Body of pancreas (tissue), 4 donors: ENCODE results near the gene PACRG. TPM values are rescaled to one million over a fixed set of nuclear protein-coding genes. Genes with fewer than 3 reads are reported as not detected.

Experiments
- ATAC-seq: fragments of 150-250 bp; one replicate; pipeline ENCODE4 v1.9.1; 2016
- DNase-seq, 4 donors: peaks; one replicate each; pipeline ENCODE4 v3.0.0-alpha.2; 2019
- H3K27ac ChIP-seq, 4 donors: fragments of 200-600 bp; sonication (generic); 1 replicate in 3 of 4; 2 replicates in 1 of 4; pipeline versions ENCODE4 v1.5.1 to v1.6.1; 2016 to 2019; ENCODE audit warnings: mild to moderate bottlenecking in 1 of 4, mixed read lengths in 1 of 4, moderate library complexity in 1 of 4
- H3K27me3 ChIP-seq, 2 donors: fragments of 200-600 bp; sonication (generic); one replicate each; pipeline ENCODE4 v1.6.0; 2016; ENCODE audit warnings: mild to moderate bottlenecking in 1 of 2
- H3K36me3 ChIP-seq, 2 donors: fragments of 200-600 bp; sonication (generic); replicated peaks in 1 of 2; 2 replicates each; pipeline ENCODE4 v1.5.1; 2016; ENCODE audit warnings: low read depth in 2 of 2; ENCODE audit not compliant: insufficient read depth in 1 of 2
- H3K4me1 ChIP-seq: fragments of 200-600 bp; sonication (generic); one replicate; pipeline ENCODE4 v1.6.0; 2016
- H3K4me3 ChIP-seq, 2 donors: fragments of 200-600 bp; sonication (generic); 1 replicate in 1 of 2; 2 replicates in 1 of 2; pipeline ENCODE4 v1.5.1; 2016 to 2019
- H3K9me3 ChIP-seq, 3 donors: fragments of 200-600 bp; sonication (generic); 1 replicate in 2 of 3; 2 replicates in 1 of 3; pipeline ENCODE4 v1.5.1; 2016
- CTCF ChIP-seq, 7 experiments: fragments of 450-650 bp in 4 of 7; fragments of 200-600 bp in 3 of 7; sonication (generic) in 3 of 7; IDR thresholded peaks; one replicate each; pipeline ENCODE4 v1.5.1; 2016 to 2019; ENCODE audit warnings: antibody characterized with exemption in 7 of 7
- POLR2A ChIP-seq, 3 donors: fragments of 450-650 bp; IDR thresholded peaks; one replicate each; pipeline ENCODE4 v1.6.1; 2016; ENCODE audit warnings: antibody characterized with exemption in 3 of 3, mild to moderate bottlenecking in 2 of 3
- WGBS, 2 donors: methylation state at CpG; one replicate each; pipeline ENCODE4 v1.1.5; 2017; 5-methylcytosine and 5-hydroxymethylcytosine counted together
- intact Hi-C: fragments of 100-400 bp; cut with DNase I; formaldehyde crosslinking; loops from one replicate; pipeline ENCODE4 v1.15.1; 2023
- total RNA-seq, 2 donors: library from RNA; depleted of rRNA; stranded (reverse); fragments of >200 nt; gene quantifications; one replicate each; pipeline ENCODE4 v1.1.0, GENCODE V29; 2016

The PACRG gene
- total RNA-seq, 2 donors from 2014 or later, result 7.8 to 10.9 TPM

GRCh38 chr6:163207431-163208383 is 479.9 kb downstream of the PACRG start:
- ATAC-seq (no peak), DNase-seq (no peak)
- H3K36me3 ChIP-seq, result no peaks in the 10 kb centered on the region
- TF ChIP-seq CTCF (IDR thresholded peaks at IDR 0.05), result no peak
- no peak for TF ChIP-seq POLR2A (IDR thresholded peaks at IDR 0.05)
- H3K4me1 ChIP-seq, result no peaks in the 10 kb centered on the region
- H3K27ac ChIP-seq, result no peak overlapping the region
- intact Hi-C loops, result no loop called here
- no peaks in the 10 kb centered on the region for H3K9me3 ChIP-seq
- no peak overlapping the region for H3K4me3 ChIP-seq
- no peaks in the 10 kb centered on the region for H3K27me3 ChIP-seq
- WGBS, 2 donors, result 82 to 85% methylated on average over 11 of the region's 11 CpGs

GRCh38 chr6:163209005-163209404 is 481.2 kb downstream of the PACRG start:
- TF ChIP-seq POLR2A (IDR thresholded peaks at IDR 0.05) (no peak), CTCF (IDR thresholded peaks at IDR 0.05) (no peak)
- no peaks in the 10 kb centered on the region for H3K27me3 ChIP-seq
- H3K36me3 ChIP-seq, result no peaks in the 10 kb centered on the region
- H3K4me1 ChIP-seq, result no peaks in the 10 kb centered on the region
- no peaks in the 10 kb centered on the region for H3K9me3 ChIP-seq
- H3K27ac ChIP-seq, result no peak overlapping the region
- ATAC-seq, result no peak
- no peak for DNase-seq
- H3K4me3 ChIP-seq, result no peak overlapping the region
- intact Hi-C loops, result no loop called here
- WGBS, 2 donors, result 52 to 57% methylated on average over 4 of the region's 4 CpGs

- 43 to 82% methylated on average over 1 of the region's 1 CpG for WGBS, 2 donors
- intact Hi-C loops, result no loop called here
- DNase-seq, result no peak
- Histone ChIP-seq H3K4me3 (no peak overlapping the region), H3K27ac (no peak overlapping the region), H3K27me3 (no peaks in the 10 kb centered on the region), H3K36me3 (no peaks in the 10 kb centered on the region), H3K4me1 (no peaks in the 10 kb centered on the region), H3K9me3 (no peaks in the 10 kb centered on the region)
- TF ChIP-seq CTCF (IDR thresholded peaks at IDR 0.05), result no peak
- ATAC-seq, result no peak
Observed at GRCh38 chr6:163212123-163212522, 484.3 kb downstream of the PACRG start.

GRCh38 chr6:163214259-163214658 is 486.5 kb downstream of the PACRG start:
- Histone ChIP-seq H3K27ac (no peak overlapping the region), H3K27me3 (no peaks in the 10 kb centered on the region), H3K9me3 (no peaks in the 10 kb centered on the region), H3K4me1 (no peaks in the 10 kb centered on the region), H3K36me3 (no peaks in the 10 kb centered on the region), H3K4me3 (no peak overlapping the region)
- DNase-seq (no peak), ATAC-seq (no peak)
- intact Hi-C loops, result no loop called here
- no peak for TF ChIP-seq CTCF (IDR thresholded peaks at IDR 0.05)
- TF ChIP-seq POLR2A (IDR thresholded peaks at IDR 0.05), result no peak
- WGBS, 2 donors, result 74 to 76% methylated on average over 1 of the region's 1 CpG
